PC-9 (cell line): Measurements from ENCODE around the gene TMEM9B.

Experiments
- CTCF ChIP-seq: fragments of 200-600 bp; sonication (generic); conservative IDR thresholded peaks from 2 replicates; pipeline ENCODE4 v1.6.1; 2017; ENCODE audit warnings: mixed run types, antibody characterized with exemption, mild to moderate bottlenecking, moderate library complexity
- EZH2 ChIP-seq: fragments of 200-600 bp; sonication (generic); IDR thresholded peaks from 2 replicates; pipeline ENCODE4 v1.8.0; 2017; ENCODE audit warnings: antibody characterized with exemption, low read depth

GRCh38 chr11:8967184-8967583 is 2.9 kb upstream of the TMEM9B start:
- TF ChIP-seq CTCF (no peak), EZH2 (no peak)
